GM10847 (cell line): ENCODE results near the gene KLRF1.

Source experiments
- POLR2A ChIP-seq: IDR thresholded peaks from 2 replicates; pipeline ENCODE4 v1.6.1; 2011; ENCODE audit not compliant: insufficient read length; ENCODE audit errors: extremely low read depth

KLRF1 gene

DNA sequence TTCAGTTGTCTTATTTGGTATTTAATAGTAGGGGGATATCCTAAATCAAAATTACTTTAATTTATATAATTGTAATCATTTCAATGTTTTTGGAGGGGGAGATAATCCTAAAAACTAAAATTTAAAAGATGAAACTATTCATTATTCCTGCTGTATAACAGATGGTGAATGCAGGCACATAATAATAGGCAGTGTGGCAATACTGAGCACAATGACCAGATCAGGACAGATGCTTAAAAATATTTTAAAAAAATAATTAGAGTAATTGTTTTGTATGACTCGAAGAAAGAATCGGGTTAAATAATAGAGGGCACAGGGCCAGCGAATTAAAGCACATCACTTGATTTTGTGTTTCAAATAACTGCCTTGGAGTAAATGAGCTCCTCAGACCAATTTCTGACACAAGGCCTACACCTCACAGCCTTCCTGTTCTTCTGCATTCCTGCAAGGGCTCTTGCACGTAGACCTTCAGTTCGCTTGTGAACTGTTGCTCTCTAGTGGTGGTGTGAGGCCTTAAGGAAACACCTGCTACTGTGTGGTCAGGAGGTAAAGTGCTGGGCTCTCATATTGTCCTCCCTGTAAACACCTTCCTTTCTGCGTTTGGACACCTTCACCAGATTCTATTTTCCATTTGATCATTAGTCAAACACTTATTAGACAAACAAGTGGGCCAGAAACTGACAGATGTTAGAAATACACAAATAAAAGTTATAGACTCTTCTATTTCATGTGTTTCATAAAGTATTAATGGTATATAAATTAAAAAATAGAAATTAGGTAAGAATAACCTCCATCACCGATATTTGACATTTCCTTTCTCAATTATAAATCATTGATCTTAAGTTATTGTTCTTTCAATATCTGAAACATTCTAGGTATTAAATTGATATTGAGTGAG lies 29.3 kb upstream of the KLRF1 start:
- no peak for TF ChIP-seq POLR2A

GRCh38 chr12:9799961-9800360 lies 27.3 kb upstream of the KLRF1 start:
- TF ChIP-seq POLR2A = no peak

GRCh38 chr12:9805883-9806282 lies 21.4 kb upstream of the KLRF1 start:
- no peak for TF ChIP-seq POLR2A

GRCh38 chr12:9806714-9807113 lies 20.6 kb upstream of the KLRF1 start:
- no peak for TF ChIP-seq POLR2A

DNA sequence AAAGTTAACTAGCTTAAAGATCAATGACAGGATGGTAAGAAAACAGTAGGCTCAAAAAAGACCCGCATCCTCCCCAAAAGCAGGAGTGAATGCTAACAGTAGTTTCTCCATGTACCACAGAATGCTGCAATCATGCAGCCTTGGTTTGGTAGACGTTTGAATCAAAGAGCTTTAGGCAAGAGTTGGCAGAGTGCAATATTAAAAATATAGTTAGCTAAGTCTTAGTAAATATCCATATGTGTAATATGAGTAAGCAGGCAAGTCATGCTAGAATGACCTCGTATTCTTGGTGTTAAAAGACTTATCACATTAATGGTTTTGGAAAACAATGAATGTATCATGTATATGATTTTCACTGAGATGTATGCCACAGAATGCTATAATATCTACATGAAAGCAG lies 18.8 kb upstream of the KLRF1 start:
- no peak for TF ChIP-seq POLR2A

DNA sequence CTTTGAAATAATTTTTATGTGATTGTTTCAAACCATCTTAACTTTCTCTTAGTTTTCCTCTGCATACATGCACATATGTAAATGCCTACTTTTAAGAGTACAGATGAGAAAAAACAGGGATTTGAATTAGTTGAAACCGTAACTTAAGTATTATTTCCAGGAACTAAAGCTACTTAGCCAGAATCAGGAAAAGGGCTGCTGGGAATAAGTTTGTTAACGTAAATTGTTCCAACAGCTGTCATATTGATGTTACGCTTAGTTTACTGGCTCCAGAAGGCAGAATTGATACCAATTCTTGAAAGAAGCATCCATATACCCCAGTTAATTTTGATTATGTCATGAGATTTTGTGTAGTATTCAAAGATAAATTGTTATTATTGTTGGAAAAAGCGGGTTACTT lies 17.9 kb upstream of the KLRF1 start:
- TF ChIP-seq POLR2A = no peak

- no peak for TF ChIP-seq POLR2A
Measured at GRCh38 chr12:9809866-9810265, 17.4 kb upstream of the KLRF1 start.

DNA sequence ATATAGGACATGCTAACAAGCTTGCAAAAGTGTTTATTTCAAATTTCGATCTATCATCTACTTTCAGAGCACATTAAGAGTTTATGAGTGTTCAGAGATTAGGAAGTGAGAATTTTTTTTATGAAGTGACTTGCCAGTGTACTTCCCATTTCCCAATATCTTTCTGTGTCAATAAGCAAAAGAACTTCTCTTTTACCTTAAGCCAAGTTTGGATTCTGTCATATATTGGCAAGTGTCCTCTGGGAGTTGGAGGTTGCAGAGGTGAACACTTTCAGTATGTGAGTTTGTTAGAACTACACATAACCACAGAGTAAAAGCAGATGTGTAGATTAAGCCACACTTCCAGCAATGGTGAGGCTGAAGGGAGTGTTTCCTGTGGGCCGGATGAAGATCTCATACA lies 16.6 kb upstream of the KLRF1 start:
- TF ChIP-seq POLR2A = no peak

GRCh38 chr12:9811621-9812020 lies 15.7 kb upstream of the KLRF1 start:
- TF ChIP-seq POLR2A = no peak

DNA sequence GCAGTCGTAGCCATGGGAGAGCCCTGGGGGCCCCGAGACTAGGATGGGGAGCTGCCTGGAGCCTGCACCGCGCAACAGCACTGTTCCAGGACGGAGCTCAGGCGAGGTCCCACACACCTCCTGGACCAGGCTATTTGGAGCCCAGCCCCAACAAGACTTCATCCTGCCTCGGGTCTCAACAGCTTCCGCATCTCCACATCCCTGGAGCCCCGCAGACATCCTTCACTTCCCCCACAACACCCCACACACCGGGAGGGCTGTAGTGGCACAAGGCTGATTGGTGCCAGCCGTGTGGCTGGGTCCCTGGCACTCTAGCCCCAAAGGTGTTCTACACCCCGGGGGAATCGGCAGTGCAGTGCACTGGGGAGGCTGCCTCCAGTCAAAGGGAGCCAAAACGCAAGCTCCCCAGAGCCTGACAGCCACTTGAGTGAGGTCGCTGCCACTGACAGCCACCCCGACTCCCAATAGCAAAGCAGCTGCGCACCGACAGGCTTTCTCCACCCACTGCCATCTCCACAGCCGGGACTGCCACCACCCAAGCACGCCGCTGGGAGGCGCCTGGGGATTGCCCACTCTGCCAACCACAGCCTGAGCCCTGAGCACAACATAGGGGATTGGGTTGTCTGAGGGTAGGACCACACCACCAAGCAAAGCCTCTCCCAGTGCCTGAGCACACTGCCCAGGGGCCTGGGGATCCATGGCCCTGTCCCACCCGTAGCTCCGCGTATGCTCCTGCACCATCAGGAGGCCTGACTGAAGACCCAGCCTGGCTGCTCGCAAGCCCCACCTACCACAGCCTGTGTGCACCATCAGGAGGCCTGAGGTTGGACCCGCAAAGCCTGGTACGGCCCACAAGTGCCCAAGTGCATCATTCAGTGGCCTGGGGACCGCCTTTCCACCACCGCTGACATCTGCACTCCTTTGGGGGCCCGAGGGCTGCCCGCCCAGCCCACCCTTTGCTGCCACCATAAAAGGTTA lies 13.2 kb upstream of the KLRF1 start:
- no peak for TF ChIP-seq POLR2A

- TF ChIP-seq POLR2A = no peak
Measured at GRCh38 chr12:9820281-9820930, 6.9 kb upstream of the KLRF1 start.

DNA sequence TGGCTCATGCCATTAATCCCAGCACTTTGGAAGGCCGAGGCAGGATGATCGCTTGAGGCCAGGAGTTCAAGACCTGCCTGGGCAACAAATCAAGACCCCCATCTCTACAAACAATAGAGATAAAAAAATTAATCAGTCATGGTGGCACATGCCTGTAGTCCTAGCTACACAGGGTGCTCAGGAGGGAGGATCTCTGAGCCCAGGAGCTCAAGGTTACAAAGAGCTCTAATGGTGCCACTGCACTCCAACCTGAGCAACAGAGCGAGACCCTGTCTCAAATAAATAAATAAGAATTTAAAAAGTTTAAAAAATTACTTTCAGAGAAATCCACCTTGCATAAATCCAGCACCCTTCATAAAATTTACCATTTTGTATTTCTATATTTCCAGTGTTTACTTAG lies 2.2 kb downstream of the KLRF1 start:
- no peak for TF ChIP-seq POLR2A

DNA sequence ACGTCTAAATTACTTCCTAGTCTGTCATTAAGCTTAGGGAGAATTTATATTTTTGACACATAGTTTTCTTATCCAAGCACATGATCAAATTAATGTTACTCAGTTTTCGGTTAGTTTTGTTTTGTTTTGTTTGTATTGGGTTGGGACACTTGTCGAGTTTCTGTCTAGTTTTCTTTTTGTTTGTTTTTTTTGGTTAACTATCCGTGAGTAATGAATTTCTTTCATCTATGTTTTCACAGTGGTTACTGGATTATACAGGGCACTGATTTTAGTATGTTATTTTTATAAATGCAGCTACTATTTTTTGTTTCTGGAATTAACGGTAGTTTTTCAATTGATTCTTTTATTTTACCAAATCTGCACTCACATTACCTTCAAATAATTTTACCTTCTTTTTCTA lies 2.7 kb downstream of the KLRF1 start:
- TF ChIP-seq POLR2A = no peak

GRCh38 chr12:9831720-9832119 lies 4.4 kb downstream of the KLRF1 start:
- no peak for TF ChIP-seq POLR2A

DNA sequence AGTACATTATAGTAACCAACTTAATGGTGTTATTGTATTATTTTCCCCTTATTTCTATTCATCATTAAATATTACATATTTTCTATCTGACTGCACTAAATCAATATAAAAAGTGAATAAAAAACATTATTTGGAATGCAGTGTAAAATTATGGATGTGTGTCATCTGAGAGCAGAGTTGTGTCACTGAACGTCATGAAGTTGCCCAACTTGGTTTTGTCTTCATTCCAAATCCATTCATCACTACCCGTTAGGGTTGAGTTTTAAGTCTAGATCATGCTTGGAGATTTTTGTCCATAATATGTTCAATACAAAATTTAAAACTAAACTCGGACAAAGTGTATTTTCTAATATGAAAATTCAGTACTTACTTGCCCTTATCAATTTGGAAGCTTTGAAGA lies 16.1 kb downstream of the KLRF1 start:
- TF ChIP-seq POLR2A = no peak
